Psoas muscle (tissue), 8 donors: ENCODE results near the gene NOTCH3. TPM values are rescaled to one million over a fixed set of nuclear protein-coding genes. Genes with fewer than 3 reads are reported as not detected.
A peak's percentile ranks its signal among the peaks of the same experiment; 100 is the strongest.

Source experiments
- ATAC-seq, 4 donors: fragments of 200-7000 bp; cut with Tn5 transposase; one replicate each; pipeline ENCODE4 v1.9.1; 2020; ENCODE audit warnings: moderate library complexity in 3 of 4, mild to moderate bottlenecking in 2 of 4
- DNase-seq, 2 donors: peaks; one replicate each; pipeline ENCODE4 v3.0.0-alpha.2; 2020
- H3K27ac ChIP-seq: fragments of 200-600 bp; one replicate; pipeline ENCODE4 v1.8.0; 2022
- H3K27me3 ChIP-seq, 3 donors: fragments of 200-600 bp in 1 of 3; one replicate each; pipeline versions ENCODE4 v1.6.1 to v1.8.0; 2013 to 2022; ENCODE audit warnings: low read length in 2 of 3, mild to moderate bottlenecking in 2 of 3, moderate library complexity in 1 of 3; ENCODE audit not compliant: insufficient read depth in 3 of 3
- H3K36me3 ChIP-seq, 2 donors: fragments of 200-600 bp in 1 of 2; one replicate each; pipeline versions ENCODE4 v1.6.1 to v1.8.0; 2013 to 2022; ENCODE audit warnings: low read depth in 1 of 2, mild to moderate bottlenecking in 1 of 2, moderate library complexity in 1 of 2; ENCODE audit not compliant: insufficient read depth in 1 of 2
- H3K4me1 ChIP-seq: fragments of 200-600 bp; one replicate; pipeline ENCODE4 v1.8.0; 2022
- H3K4me3 ChIP-seq: fragments of 200-600 bp; one replicate; pipeline ENCODE4 v1.8.0; 2022; ENCODE audit warnings: mild to moderate bottlenecking
- H3K9me3 ChIP-seq: fragments of 200-600 bp; one replicate; pipeline ENCODE4 v1.8.0; 2022
- WGBS, 3 donors: extraction: QIAGEN DNeasy Blood & Tissue Kit; methylation state at CpG; one replicate each; pipeline versions ENCODE4 v1.1.6 to v1.1.7; 2013; 5-methylcytosine and 5-hydroxymethylcytosine counted together
- intact Hi-C, 2 donors: fragments of 100-400 bp; cut with DNase I; formaldehyde crosslinking; loops; one replicate each; pipeline versions ENCODE4 v1.11.0 to v1.14.2; 2022
- polyA plus RNA-seq, 3 donors: library from polyadenylated mRNA; stranded (reverse); fragments of 200-250 nt; gene quantifications; one replicate each; pipeline ENCODE4 v1.2.3, GENCODE V29; 2013
- total RNA-seq, 4 donors: library from RNA; stranded (reverse); fragmentation: NEBNext Ultra II Directional in 2 of 4; extraction: Animal tissue kit (Norgen Biotek cat#: 25700) in 2 of 4; gene quantifications; one replicate each; pipeline versions ENCODE4 v1.2.1 to v1.2.4, GENCODE V29; 2021 to 2023
- TF ChIP-seq, protein P1 (sequence below): fragments of 200-600 bp; IDR thresholded peaks from one replicate; pipeline ENCODE4 v1.8.0; 2022; ENCODE audit warnings: antibody characterized with exemption
- donor health status: healthy with polysubstance abuse.
- donor health status: DM: no; HTN: no; CAD: no; lungs with moderate emphysema.
- donor health status: Bipolar disorder and iron deficiency.
- donor health status: healthy.
- donor health status: DM: yes; HTN: yes; CAD: no.
- donor health status: DM: no; HTN: no; CAD: no.
- donor health status: DM: no; HTN: no; CAD: no.
- donor health status: DM: yes; HTN: yes; CAD: no.

NOTCH3 gene
- total and polyA plus RNA-seq, 7 donors = 8.2 to 80.8 (median 29.4) TPM

DNA sequence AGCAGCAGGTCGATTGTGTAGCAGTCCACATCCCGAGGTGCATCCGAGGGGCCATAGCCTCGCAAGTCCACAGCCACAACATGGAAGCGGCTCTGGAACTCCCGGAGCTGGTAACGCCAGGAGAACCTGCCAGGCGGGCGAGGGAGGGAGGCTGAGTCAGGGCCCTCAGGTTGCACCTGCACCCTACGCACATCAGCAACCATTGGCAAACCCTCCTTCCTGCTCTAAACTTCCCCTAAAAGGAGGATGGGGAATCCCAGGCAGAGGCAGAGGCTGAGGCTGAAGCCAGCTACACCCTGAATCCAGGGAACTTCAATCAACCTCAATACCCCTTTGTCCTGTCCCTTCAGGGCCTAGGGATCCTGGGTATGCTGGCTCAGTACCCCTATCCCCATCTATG lies 30.5 kb upstream of the NOTCH3 start:
- ATAC-seq = no peak
- TF ChIP-seq, protein P1, sequence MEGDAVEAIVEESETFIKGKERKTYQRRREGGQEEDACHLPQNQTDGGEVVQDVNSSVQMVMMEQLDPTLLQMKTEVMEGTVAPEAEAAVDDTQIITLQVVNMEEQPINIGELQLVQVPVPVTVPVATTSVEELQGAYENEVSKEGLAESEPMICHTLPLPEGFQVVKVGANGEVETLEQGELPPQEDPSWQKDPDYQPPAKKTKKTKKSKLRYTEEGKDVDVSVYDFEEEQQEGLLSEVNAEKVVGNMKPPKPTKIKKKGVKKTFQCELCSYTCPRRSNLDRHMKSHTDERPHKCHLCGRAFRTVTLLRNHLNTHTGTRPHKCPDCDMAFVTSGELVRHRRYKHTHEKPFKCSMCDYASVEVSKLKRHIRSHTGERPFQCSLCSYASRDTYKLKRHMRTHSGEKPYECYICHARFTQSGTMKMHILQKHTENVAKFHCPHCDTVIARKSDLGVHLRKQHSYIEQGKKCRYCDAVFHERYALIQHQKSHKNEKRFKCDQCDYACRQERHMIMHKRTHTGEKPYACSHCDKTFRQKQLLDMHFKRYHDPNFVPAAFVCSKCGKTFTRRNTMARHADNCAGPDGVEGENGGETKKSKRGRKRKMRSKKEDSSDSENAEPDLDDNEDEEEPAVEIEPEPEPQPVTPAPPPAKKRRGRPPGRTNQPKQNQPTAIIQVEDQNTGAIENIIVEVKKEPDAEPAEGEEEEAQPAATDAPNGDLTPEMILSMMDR = no peak
- no peak for DNase-seq
- no peak overlapping the region for H3K4me3 ChIP-seq
- H3K4me1 ChIP-seq = peaks cover 3% of the 10 kb centered on the region
- H3K9me3 ChIP-seq = no peaks in the 10 kb centered on the region
- H3K27ac ChIP-seq = no peak overlapping the region
- WGBS, 3 donors = 88 to 92% (median 91%) methylated on average over 10 of the region's 10 CpGs
- peaks cover 0 to 9% of the 10 kb centered on the region in 2 donors for H3K36me3 ChIP-seq
- intact Hi-C loops = no loop called here
- peaks cover 0 to 14% (median 0%) of the 10 kb centered on the region in 3 donors for H3K27me3 ChIP-seq

DNA sequence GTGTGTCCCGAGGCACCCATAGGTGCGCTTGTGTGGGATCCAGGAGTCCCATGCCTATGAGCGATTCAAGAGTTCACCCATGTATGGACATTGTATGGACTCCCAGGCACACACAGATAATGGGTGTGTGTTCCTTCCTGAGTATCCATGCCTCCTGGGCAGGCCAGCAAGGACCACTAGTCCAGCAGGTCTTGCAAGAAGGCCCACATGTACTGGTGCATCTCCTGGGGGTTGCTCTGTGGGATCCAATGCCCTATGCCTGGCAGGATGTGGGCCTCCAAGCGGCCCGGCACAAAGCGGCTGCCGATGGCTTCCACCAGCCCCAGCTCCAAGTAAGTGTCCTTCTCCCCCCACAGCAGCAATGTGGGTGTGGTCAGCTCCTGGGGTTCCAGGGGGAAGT lies 26.5 kb upstream of the NOTCH3 start:
- intact Hi-C loops = no loop called here
- no peak overlapping the region for H3K27ac ChIP-seq

DNA sequence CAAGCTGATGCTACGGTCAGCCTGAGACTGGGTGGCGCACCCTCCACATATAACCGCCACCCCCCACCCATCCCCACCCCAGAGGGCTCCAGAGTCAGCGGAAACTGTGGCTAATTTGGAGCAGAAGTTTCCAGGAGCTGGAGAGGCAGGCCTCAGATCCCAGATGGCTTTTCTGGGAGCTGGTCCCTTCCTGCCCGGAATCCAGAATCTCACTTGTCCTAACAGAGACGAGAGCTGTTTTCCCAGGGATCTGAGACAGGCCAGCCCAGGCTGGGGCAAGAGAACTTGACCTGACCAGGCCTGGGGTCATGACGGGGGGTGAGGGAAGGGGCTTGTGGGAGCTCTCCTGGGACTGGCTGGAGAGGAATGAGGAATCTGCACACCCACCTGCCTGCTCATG lies 25.0 kb upstream of the NOTCH3 start:
- Histone ChIP-seq H3K4me1 (peaks cover 3% of the 10 kb centered on the region), H3K9me3 (no peaks in the 10 kb centered on the region), H3K27me3 (no peaks in the 10 kb centered on the region), H3K4me3 (no peak overlapping the region), H3K27ac (peak overlapping the region; percentile 16), H3K36me3 (no peaks in the 10 kb centered on the region)
- 70 to 80% (median 80%) methylated on average over 6 to 7 of the region's 7 CpGs for WGBS, 3 donors
- TF ChIP-seq, protein P1 = no peak
- ATAC-seq (no peak), DNase-seq (no peak)
- intact Hi-C loops = no loop called here

More for the DNA sequence above, 26.5 kb upstream of the NOTCH3 start:
- TF ChIP-seq, protein P1 = no peak
- DNase-seq (no peak), ATAC-seq (no peak)
- Histone ChIP-seq H3K27me3 (peaks cover 0 to 8% (median 0%) of the 10 kb centered on the region in 3 donors), H3K36me3 (no peaks in the 10 kb centered on the region), H3K9me3 (no peaks in the 10 kb centered on the region), H3K4me1 (peaks cover 5% of the 10 kb centered on the region), H3K4me3 (no peak overlapping the region)
- 93 to 97% (median 93%) methylated on average over 7 of the region's 7 CpGs for WGBS, 3 donors

DNA sequence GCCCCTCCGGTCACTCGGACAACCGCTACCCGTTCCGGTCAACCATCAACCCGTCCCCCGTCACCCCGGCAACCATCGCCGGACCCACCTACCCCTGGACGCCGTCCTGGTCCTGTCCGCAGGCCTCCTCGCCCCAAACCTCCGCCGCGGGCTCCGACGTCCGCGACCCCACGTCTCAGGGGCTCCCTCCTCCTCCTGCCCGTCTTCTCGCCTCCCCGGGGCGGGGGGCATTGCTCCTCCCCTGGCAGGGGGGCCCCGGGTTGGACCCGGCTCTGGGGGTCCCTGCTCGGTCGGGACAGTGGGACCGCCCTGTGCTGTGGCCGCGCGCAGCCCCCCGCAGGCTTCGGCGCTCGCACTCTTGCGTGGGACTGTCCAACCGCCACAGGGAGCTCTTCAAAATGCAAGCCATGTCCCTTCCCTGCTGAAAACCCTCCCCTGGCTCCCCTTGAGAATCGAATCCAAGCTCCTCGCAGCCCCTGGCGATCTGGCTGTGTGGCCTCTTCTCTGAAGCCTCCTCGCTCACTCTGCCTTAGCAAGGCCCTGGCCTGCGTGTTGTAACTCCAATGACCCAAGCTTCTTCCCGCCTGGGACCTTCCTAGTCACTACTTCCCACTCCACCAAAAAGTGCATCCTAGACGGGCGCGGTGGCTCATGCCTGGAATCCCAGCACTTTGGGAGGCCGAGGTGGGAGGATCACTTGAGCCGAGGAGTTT lies 23.0 kb upstream of the NOTCH3 start:
- H3K27ac ChIP-seq = peak overlapping the region; percentile 61

More for the DNA sequence above, 23.0 kb upstream of the NOTCH3 start:
- Histone ChIP-seq H3K9me3 (no peaks in the 10 kb centered on the region), H3K27me3 (no peaks in the 10 kb centered on the region), H3K4me3 (peak overlapping the region; percentile 79), H3K36me3 (no peaks in the 10 kb centered on the region), H3K4me1 (peaks cover 3% of the 10 kb centered on the region)
- DNase-seq (peak in 1 of 2 donors; percentile 28), ATAC-seq (peak; percentile 19 to 41 (median 28))
- intact Hi-C loops = no loop called here
- 12 to 16% (median 12%) methylated on average over 39 to 51 of the region's 51 CpGs for WGBS, 3 donors
- TF ChIP-seq, protein P1 = no peak
